A673 (cell line): Measurements from ENCODE around the gene STRBP. TPM values are rescaled to one million over a fixed set of nuclear protein-coding genes. Genes with fewer than 3 reads are reported as not detected.

Experiments
- BruUV-seq: library from RNA; stranded (reverse); fragments of 400-500 nt; replicated peaks from 2 replicates; lab custom pipeline; 2021; lab: Mats Ljungman, UMichigan
- CTCF ChIA-PET: fragments of 300-600 bp; sonication (Branson Sonifier 250); formaldehyde crosslinking; loops from one replicate; lab custom pipeline; 2022; ENCODE audit warnings: antibody characterized with exemption; lab: Charles Lee
- POLR2A ChIA-PET: fragments of 300-600 bp; sonication (Branson Sonifier 250); formaldehyde crosslinking; loops from one replicate; lab custom pipeline; 2022; ENCODE audit warnings: antibody characterized with exemption; ENCODE audit not compliant: low non-redundant PET; lab: Charles Lee
- DNase-seq: peaks from one replicate; pipeline ENCODE4 v3.0.0-alpha.2; 2015; ENCODE audit warnings: low spot score
- H3K27ac ChIP-seq: fragments of 200-600 bp; sonication (generic); 2 replicates; pipeline ENCODE4 v1.5.1; 2016; ENCODE audit warnings: mixed run types, low read depth, mild to moderate bottlenecking, mixed read lengths, antibody characterized with exemption, low read length; ENCODE audit not compliant: poor library complexity, severe bottlenecking
- H3K27me3 ChIP-seq: fragments of 200-600 bp; sonication (generic); replicated peaks from 2 replicates; pipeline ENCODE4 v1.6.1; 2017; ENCODE audit warnings: mixed run types, low read depth, mild to moderate bottlenecking, mixed read lengths, antibody characterized with exemption, low read length; ENCODE audit not compliant: insufficient read depth, poor library complexity
- H3K36me3 ChIP-seq: fragments of 200-600 bp; sonication (generic); 2 replicates; pipeline ENCODE4 v1.6.1; 2016; ENCODE audit warnings: mixed run types, mild to moderate bottlenecking, mixed read lengths, antibody characterized with exemption, low read length; ENCODE audit not compliant: insufficient read depth, poor library complexity, severe bottlenecking
- H3K4me1 ChIP-seq: fragments of 200-600 bp; sonication (generic); 2 replicates; pipeline ENCODE4 v1.6.1; 2017; ENCODE audit warnings: mixed run types, mild to moderate bottlenecking, mixed read lengths, antibody characterized with exemption, low read length; ENCODE audit not compliant: insufficient read depth, poor library complexity, severe bottlenecking
- H3K4me3 ChIP-seq: fragments of 200-600 bp; sonication (generic); 2 replicates; pipeline ENCODE4 v1.5.1; 2016; ENCODE audit warnings: low read depth, mixed run types, mild to moderate bottlenecking, mixed read lengths, low read length; ENCODE audit not compliant: poor library complexity, severe bottlenecking
- H3K9me3 ChIP-seq: fragments of 200-600 bp; sonication (generic); 2 replicates; pipeline ENCODE4 v1.6.1; 2016; ENCODE audit warnings: mixed run types, low read depth, mild to moderate bottlenecking, mixed read lengths, antibody characterized with exemption, low read length; ENCODE audit not compliant: poor library complexity, severe bottlenecking
- CTCF ChIP-seq: fragments of 300-800, 200-600 bp; sonication (generic); conservative IDR thresholded peaks from 2 replicates; pipeline ENCODE4 v1.5.1; 2017; ENCODE audit warnings: low read depth, mild to moderate bottlenecking, antibody characterized with exemption, low read length, moderate library complexity, mixed read lengths
- EZH2 ChIP-seq: fragments of 200-600 bp; sonication (generic); IDR thresholded peaks from 2 replicates; pipeline ENCODE4 v1.6.1; 2017; ENCODE audit warnings: borderline replicate concordance, low read depth, mild to moderate bottlenecking, mixed read lengths, antibody characterized with exemption, low read length; ENCODE audit not compliant: poor library complexity, severe bottlenecking
- intact Hi-C: fragments of 100-400 bp; cut with micrococcal nuclease; formaldehyde crosslinking; loops from one replicate; pipeline ENCODE4 v1.10.0; 2022; ENCODE audit not compliant: unreplicated experiment
- total RNA-seq: library from RNA; stranded (reverse); gene quantifications from 2 replicates; pipeline ENCODE4 v1.2.3, GENCODE V29; 2021

STRBP gene
- total RNA-seq, 1 experiment from 2014 or later = 79.4 TPM

- Histone ChIP-seq H3K36me3 (no peaks in the 10 kb centered on the region), H3K4me1 (peaks cover 5% of the 10 kb centered on the region), H3K4me3 (no peak overlapping the region), H3K27ac (no peak overlapping the region), H3K9me3 (no peaks in the 10 kb centered on the region), H3K27me3 (no peaks in the 10 kb centered on the region)
- intact Hi-C loops = no loop called here
- no TSS peak for BruUV-seq
- no peak for TF ChIP-seq CTCF
- no peak for TF ChIP-seq EZH2
- ChIA-PET POLR2A (no interaction called here), CTCF (interaction anchor here (0.8 kb wide), 1 partner anchor 183 kb away, joined by 3 read pairs; no protein-coding TSS in a partner anchor)
- no peak for DNase-seq
These were observed 100.9 kb downstream of the STRBP start for GRCh38 chr9:123167474-123167873.

- Histone ChIP-seq H3K36me3 (no peaks in the 10 kb centered on the region), H3K27ac (no peak overlapping the region), H3K4me3 (no peak overlapping the region), H3K9me3 (no peaks in the 10 kb centered on the region), H3K27me3 (no peaks in the 10 kb centered on the region), H3K4me1 (peaks cover 5% of the 10 kb centered on the region)
- BruUV-seq = no TSS peak
- intact Hi-C loops = no loop called here
- POLR2A ChIA-PET = no interaction called here
- TF ChIP-seq EZH2 (no peak), CTCF (no peak)
- DNase-seq = no peak
- CTCF ChIA-PET = no interaction called here
These were observed 102.6 kb downstream of the STRBP start for GRCh38 chr9:123165813-123166212.

GRCh38 chr9:123164285-123164684, 104.1 kb downstream of the STRBP start:
- H3K27ac ChIP-seq = no peak overlapping the region
- TF ChIP-seq CTCF (no peak), EZH2 (no peak)
- H3K36me3 ChIP-seq = no peaks in the 10 kb centered on the region
- H3K27me3 ChIP-seq = no peaks in the 10 kb centered on the region
- no peak overlapping the region for H3K4me3 ChIP-seq
- BruUV-seq = no TSS peak
- intact Hi-C loops = no loop called here
- CTCF ChIA-PET = no interaction called here
- no peak for DNase-seq
- H3K4me1 ChIP-seq = peaks cover 7% of the 10 kb centered on the region
- POLR2A ChIA-PET = no interaction called here
- no peaks in the 10 kb centered on the region for H3K9me3 ChIP-seq
